ENCODE results near the gene TTLL12.

TTLL12 gene

DNA sequence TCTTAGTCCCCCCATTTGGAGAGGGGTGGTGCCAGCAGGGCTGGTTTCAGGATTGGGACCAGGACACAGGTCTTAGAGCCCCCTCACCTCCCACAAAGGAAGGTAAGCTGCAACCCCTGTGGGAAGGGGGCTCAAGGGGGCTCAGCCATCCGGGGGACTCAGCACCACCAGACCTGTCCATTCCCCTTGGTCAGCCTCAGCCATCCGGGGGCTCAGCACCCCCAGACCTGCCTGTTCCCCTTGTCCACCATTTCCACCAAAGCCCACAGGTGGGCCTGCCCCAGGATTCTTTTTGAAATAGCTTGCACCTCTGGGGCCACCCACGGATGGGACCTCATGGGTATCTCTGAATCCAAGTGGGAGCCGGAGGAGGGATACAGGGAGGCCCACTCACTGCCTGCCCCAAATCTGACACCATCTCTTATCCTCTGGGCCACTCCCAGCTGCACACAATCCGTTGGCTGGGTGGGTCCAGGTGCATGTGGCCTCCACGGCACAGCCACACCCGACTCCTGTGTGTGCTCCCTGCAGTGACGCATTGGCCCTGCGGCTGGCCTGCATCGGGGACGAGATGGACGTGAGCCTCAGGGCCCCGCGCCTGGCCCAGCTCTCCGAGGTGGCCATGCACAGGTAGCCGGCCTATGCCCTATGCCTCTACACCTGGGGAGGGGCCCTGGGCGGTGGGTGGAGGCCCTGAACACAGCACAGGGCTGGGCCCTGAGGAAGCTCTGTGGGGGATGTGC, 59.6 kb downstream of the TTLL12 start:
- DNase-seq (ENCODE audit: low spot score), result no peak

DNA sequence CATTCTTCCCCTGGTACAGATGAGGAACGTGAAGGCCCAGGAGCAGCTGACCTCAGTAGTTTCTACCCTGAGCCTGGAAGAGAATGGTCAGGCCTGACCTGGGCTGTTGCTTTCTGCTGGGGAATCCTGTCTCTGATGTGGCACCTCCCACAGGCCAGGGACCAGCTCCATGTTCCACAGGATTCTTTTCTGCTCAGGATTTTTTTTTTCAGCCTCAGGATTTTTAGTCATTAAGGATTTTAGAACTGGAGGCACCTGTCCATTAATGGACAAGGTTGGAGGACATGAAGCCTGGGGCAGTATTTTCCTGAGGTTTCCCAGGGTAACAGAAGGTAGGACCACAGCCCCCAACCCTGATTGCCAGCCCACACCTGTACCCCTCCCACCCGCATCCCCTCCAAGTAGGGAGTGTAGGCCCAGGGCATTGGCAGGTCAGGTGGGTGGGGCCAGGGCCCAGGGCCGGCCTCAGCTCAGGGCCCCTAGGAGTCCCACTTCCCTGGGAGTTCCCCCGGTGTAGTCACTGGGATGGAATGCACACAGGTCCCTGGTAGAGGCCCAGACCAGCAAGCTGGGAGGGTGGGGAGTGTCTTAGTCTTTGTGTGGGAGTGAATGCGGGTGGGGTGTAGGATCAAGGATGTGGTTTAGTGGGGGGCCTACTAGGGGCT, 60.3 kb downstream of the TTLL12 start:
- peak; percentile 65 for DNase-seq (ENCODE audit: low spot score)

DNA sequence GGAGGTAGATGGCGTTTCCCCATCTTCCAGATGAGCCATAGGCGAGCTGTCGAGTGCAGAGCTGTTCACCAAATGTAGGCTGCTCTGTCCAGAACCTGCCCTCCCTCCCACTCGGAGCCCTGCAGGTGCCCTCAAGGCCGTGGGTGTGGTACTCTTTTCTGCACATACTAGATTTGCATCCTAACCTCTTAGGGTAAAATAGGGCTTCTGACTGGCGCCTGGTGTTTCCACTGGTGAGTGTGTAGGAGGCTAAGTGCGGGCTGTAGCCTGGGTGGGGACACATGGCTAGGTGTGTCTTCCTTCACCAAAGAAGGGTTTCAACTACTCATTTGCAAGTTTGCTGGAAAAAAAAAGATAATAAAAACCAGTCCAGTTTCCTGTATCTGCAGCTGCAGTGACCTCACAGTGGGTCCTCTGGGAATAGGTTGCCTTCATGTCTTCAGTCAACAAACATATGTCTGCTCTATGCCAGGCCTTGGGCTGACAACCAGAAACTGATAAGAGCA, 67.9 kb downstream of the TTLL12 start:
- no peak for DNase-seq (ENCODE audit: low spot score)

DNA sequence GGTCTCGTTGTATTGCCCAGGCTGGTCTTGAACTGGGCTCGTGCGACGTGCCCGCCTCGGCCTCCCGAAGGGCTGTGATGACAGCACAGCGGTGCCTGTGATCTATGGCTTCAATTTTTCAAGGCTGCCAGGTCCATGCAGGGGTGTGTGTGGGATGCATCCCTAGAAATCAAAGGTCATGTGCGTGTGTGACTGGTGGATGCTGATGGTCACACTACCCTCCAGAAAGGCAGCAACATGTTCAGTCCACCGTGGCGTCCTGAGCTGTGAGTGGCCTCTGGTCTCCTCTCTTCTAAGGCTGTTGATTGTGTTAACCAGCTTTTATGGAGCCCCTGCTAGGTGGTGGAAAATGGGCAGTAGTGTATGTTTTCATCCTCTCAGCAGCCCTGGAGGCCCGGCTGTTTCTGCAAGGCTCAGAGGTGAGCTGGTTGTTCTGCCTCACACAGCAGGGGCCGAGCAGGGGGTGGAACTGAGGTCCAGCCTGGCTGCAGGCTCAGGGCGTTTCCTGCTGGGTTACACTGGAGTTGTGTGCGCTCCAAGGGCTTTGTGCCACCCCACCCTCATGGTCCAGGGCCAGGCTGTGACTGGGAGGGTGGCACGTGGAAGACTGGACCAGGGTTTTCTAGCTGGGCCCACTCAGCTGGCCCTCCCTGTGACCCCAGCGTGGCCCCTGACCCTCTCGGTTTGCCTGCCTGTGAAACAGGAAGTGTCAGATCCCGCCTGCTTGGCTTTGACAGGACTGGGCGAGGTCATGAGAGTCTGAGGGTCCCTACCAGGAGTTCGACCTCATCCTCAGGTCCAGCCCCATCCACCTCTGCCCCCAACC, 68.7 kb downstream of the TTLL12 start:
- DNase-seq (ENCODE audit: low spot score), result peak; percentile 65

DNA sequence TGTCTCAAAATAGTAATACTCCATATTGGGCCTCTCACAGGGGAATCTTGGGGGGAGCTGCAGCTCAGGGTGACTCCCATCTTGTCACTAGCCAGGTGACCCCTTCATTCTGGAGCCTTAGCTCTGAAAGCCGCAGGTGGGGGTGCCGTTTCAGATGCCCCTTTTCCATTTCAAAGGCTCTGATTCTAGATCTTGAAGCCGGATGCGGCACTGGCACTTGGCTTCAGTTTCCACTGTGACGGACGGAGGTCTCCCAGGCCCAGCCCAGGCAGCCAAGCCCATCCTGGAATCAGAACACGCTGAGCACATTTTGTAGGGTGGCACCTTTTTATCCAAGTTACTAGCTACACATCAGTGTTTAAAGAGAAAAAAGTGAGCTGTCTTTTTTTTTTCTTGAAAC, 70.0 kb downstream of the TTLL12 start:
- DNase-seq (ENCODE audit: low spot score), result no peak

Measured in iPS-NIHi11 (cell line).